Upper lobe of left lung (tissue), 6 donors: ENCODE results near the gene HIVEP3. TPM values are rescaled to one million over a fixed set of nuclear protein-coding genes. Genes with fewer than 3 reads are reported as not detected.

Experiments used
- ATAC-seq, 2 donors: fragments of 200-7000 bp; cut with Tn5 transposase; one replicate each; pipeline ENCODE4 v1.9.1; 2022; ENCODE audit warnings: mild to moderate bottlenecking in 2 of 2, moderate library complexity in 2 of 2; ENCODE audit not compliant: low FRiP score in 2 of 2
- DNase-seq, 2 donors: peaks; one replicate each; pipeline ENCODE4 v3.0.0-alpha.2; 2019 to 2020
- H3K27ac ChIP-seq, 4 donors: fragments of 200-600 bp; sonication (generic); one replicate each; pipeline ENCODE4 v1.5.1; 2016 to 2019
- H3K27me3 ChIP-seq, 4 donors: fragments of 200-600 bp; sonication (generic); one replicate each; pipeline ENCODE4 v1.5.1; 2017 to 2019
- H3K36me3 ChIP-seq, 4 donors: fragments of 200-600 bp; sonication (generic); one replicate each; pipeline ENCODE4 v1.5.1; 2016 to 2019
- H3K4me1 ChIP-seq, 4 donors: fragments of 200-600 bp; sonication (generic); one replicate each; pipeline ENCODE4 v1.5.1; 2018 to 2019
- H3K4me3 ChIP-seq, 4 donors: fragments of 200-600 bp; sonication (generic); one replicate each; pipeline ENCODE4 v1.5.1; 2017 to 2019; ENCODE audit warnings: mild to moderate bottlenecking in 2 of 4, moderate library complexity in 1 of 4
- H3K9me3 ChIP-seq, 4 donors: fragments of 200-600 bp; sonication (generic); one replicate each; pipeline ENCODE4 v1.5.1; 2018 to 2019
- CTCF ChIP-seq, 6 experiments: fragments of 450-650 bp in 4 of 6; fragments of 200-600 bp in 2 of 6; sonication (generic) in 2 of 6; IDR thresholded peaks; one replicate each; pipeline ENCODE4 v1.5.1; 2016 to 2019; ENCODE audit warnings: antibody characterized with exemption in 6 of 6
- EP300 ChIP-seq, 4 donors: sonication (generic); formaldehyde crosslinking; IDR thresholded peaks; one replicate each; pipeline ENCODE4 v1.5.1; 2017; ENCODE audit warnings: antibody characterized with exemption in 4 of 4, control low read depth in 2 of 4
- POLR2A ChIP-seq, 4 donors: fragments of 450-650 bp; IDR thresholded peaks; one replicate each; pipeline ENCODE4 v1.5.1; 2016 to 2017; ENCODE audit warnings: antibody characterized with exemption in 4 of 4, mild to moderate bottlenecking in 2 of 4
- POLR2AphosphoS5 ChIP-seq, 2 donors: sonication (generic); formaldehyde crosslinking; IDR thresholded peaks; one replicate each; pipeline ENCODE4 v1.5.1; 2017; ENCODE audit warnings: antibody characterized with exemption in 2 of 2
- WGBS, 2 donors: methylation state at CpG; one replicate each; pipeline ENCODE4 v1.1.5; 2017 to 2018; 5-methylcytosine and 5-hydroxymethylcytosine counted together
- total RNA-seq, 6 donors: library from RNA; depleted of rRNA in 4 of 6; stranded (reverse); fragments of >200 nt in 4 of 6; gene quantifications; one replicate each; pipeline versions ENCODE4 v1.1.0 to v1.2.1, GENCODE V29; 2016 to 2021
- donor health status: DM: no; HTN: no; CAD: no; lungs with moderate emphysema.
- donor health status: DM: no; HTN: yes; CAD: no; lungs with severe emphysema.

HIVEP3 gene
- total RNA-seq, 6 donors from 2014 or later: 9.7 to 23.0 (median 11.6) TPM

GRCh38 chr1:41475346-41475745 lies 443.4 kb downstream of the HIVEP3 start:
- Histone ChIP-seq H3K27ac (peak overlapping the region; percentile 4 to 79 (median 63)), H3K9me3 (no peaks in the 10 kb centered on the region), H3K4me1 (peaks cover 30 to 39% (median 33%) of the 10 kb centered on the region in 4 donors), H3K27me3 (no peaks in the 10 kb centered on the region), H3K36me3 (no peaks in the 10 kb centered on the region), H3K4me3 (no peak overlapping the region)
- TF ChIP-seq EP300 (IDR thresholded peaks at IDR 0.05): no peak
- TF ChIP-seq CTCF (IDR thresholded peaks at IDR 0.05): no peak
- TF ChIP-seq POLR2A (IDR thresholded peaks at IDR 0.05): no peak
- TF ChIP-seq POLR2AphosphoS5 (IDR thresholded peaks at IDR 0.05): no peak
- no peak for DNase-seq
- ATAC-seq: no peak
- 78 to 88% methylated on average over 4 of the region's 4 CpGs for WGBS, 2 donors

DNA sequence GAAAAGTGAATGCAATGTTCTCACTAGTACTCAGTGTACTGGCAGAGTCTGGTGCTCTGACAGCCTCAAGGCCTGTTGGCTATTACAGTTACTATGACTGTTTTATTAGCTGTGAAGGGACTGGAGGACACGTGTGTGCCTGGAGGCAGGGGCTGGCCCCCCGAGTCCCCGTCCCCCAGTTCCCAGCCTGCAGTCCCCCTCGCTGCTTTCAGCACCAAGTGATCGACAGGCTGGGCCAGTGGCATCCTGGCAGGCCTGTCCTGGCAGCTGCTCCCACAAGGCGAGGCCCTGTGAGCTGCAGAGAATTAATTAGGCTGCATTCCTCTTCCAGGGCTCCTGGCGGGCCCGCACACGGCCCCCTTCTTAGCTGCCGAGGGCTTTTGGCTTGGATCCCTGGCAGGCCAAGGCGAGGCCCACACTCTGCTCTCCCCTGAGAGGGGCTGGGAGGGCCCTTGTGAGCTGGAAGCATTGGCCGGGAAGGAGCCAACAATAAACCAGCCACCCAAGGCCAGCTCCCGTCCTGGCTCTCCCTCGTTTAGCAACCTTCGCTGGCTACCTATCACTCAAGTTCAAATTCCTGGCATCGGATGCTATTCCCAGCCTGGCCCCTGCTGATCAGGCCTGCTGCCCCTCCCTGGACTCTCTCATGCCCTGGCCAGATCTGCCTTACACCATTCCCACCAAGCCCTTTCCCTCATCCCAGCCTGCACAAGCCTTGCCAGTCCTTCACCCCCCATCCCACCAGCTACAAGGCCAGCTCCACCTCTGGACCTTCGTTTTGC lies 444.0 kb downstream of the HIVEP3 start:
- ATAC-seq (peak; percentile 23 to 70), DNase-seq (peak; percentile 56 to 85)

DNA sequence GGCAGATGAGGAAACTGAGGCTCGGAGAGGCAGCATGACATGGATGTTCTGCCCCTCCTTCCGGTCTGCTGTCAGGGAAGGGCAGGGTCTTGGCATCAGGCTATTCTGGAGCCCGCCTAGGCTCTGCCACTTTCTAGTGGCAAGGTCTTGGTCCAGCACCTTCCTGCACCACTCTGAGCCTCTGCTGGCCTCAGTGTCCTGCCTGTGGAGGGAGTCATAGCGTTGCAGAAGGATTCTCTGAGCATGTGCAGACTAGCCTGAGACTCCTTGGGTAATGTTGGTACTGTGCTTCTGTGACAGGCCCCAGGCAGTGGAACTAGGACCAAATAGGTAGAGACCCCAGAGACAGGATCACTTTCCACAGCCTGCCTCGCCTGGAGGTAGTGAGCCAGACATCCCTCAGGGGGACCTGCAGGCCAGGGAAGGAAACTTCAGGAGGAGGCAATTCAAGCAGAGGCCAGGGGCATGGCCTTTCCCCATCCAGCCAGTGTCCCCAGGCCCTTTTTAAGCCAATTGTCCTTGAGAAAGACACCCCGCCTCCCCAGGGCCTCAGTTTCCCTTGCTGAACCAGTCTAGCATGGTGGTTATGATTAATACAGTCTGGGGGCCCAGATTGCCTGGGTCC lies 444.9 kb downstream of the HIVEP3 start:
- Histone ChIP-seq H3K9me3 (no peaks in the 10 kb centered on the region), H3K27me3 (no peaks in the 10 kb centered on the region), H3K36me3 (no peaks in the 10 kb centered on the region), H3K4me3 (no peak overlapping the region), H3K4me1 (peaks cover 30 to 39% (median 33%) of the 10 kb centered on the region in 4 donors), H3K27ac (peak overlapping the region in 2 of 4 donors; percentile 53 to 79)
- TF ChIP-seq EP300 (IDR thresholded peaks at IDR 0.05) (no peak), POLR2AphosphoS5 (IDR thresholded peaks at IDR 0.05) (no peak), POLR2A (IDR thresholded peaks at IDR 0.05) (no peak), CTCF (IDR thresholded peaks at IDR 0.05) (no peak)
- ATAC-seq (no peak), DNase-seq (no peak)
- 92% methylated on average over 4 to 6 of the region's 6 CpGs for WGBS, 2 donors

More for the DNA sequence above, 444.0 kb downstream of the HIVEP3 start:
- TF ChIP-seq CTCF (IDR thresholded peaks at IDR 0.05): no peak
- Histone ChIP-seq H3K27ac (peak overlapping the region; percentile 4 to 79 (median 63)), H3K9me3 (no peaks in the 10 kb centered on the region), H3K4me1 (peaks cover 30 to 39% (median 33%) of the 10 kb centered on the region in 4 donors), H3K4me3 (no peak overlapping the region), H3K36me3 (no peaks in the 10 kb centered on the region), H3K27me3 (no peaks in the 10 kb centered on the region)
- 41 to 63% methylated on average over 14 to 17 of the region's 17 CpGs for WGBS, 2 donors

DNA sequence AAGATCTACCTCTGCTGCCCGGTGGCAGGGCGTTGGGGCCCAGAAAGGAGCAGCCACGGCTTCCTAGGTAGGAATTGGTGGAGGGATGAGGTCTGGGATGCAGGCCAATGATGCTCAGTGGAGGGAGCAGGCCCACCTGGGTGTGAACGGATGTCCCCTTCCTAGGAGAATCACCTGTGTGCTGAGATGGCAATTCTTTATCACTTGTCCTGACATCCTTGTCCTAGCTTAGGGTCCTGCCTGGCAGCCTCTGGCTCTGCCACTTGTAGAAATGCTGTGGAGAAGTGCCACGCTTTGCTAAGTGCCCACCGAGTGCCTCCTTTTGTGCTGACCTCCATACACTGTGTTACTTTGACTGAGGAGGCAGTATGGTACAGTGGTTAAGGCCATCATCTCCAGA lies 447.1 kb downstream of the HIVEP3 start:
- Histone ChIP-seq H3K9me3 (no peaks in the 10 kb centered on the region), H3K4me3 (no peak overlapping the region), H3K27ac (no peak overlapping the region), H3K4me1 (peaks cover 25 to 29% (median 26%) of the 10 kb centered on the region in 4 donors), H3K36me3 (no peaks in the 10 kb centered on the region), H3K27me3 (no peaks in the 10 kb centered on the region)
- 84 to 91% methylated on average over 5 to 6 of the region's 6 CpGs for WGBS, 2 donors
- TF ChIP-seq CTCF (IDR thresholded peaks at IDR 0.05): no peak
- TF ChIP-seq POLR2A (IDR thresholded peaks at IDR 0.05): no peak
- no peak for TF ChIP-seq EP300 (IDR thresholded peaks at IDR 0.05)
- no peak for TF ChIP-seq POLR2AphosphoS5 (IDR thresholded peaks at IDR 0.05)
- ATAC-seq: no peak
- no peak for DNase-seq
